Measurements from ENCODE around the gene SLC6A7.

SLC6A7 gene

DNA sequence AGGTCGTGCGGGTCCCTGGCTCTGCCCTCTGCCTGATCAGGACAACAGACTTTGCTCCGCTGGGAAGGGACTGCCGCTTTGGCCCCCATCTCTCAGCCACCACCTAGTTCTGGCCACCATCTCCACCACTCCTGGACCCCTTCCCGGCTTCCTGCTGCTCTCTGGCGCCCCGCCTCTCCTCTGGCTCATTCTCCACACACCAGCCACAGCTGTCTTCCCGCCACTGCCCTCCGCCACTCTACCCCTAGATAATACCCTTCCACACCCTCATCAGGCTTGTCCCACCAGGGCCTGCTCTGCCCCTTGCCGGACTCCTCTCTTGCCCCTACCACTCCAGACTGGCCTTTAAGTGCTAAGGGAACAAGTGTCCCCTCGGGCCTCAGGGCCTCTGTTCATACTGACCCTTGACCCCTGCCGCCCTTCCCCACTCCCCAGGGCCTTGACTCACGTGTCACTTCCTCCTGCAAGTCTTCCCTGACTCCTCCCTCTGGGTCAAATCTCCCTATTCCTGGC is 26.3 kb upstream of the SLC6A7 start (continued):
- TF ChIP-seq ZNF266 (tag by site-specific recombination; IDR thresholded peaks at IDR 0.05; ENCODE audit: low read depth) = no peak
- no peak for TF ChIP-seq ZNF341 (tag by site-specific recombination; IDR thresholded peaks at IDR 0.05; ENCODE audit: low read depth)
- no peak for TF ChIP-seq ZBTB21 (tag by site-specific recombination; IDR thresholded peaks at IDR 0.05)
- TF ChIP-seq TCF7L2 (IDR thresholded peaks at IDR 0.05; ENCODE audit: borderline replicate concordance, low read depth, low read length) = no peak
- TF ChIP-seq, protein P1, sequence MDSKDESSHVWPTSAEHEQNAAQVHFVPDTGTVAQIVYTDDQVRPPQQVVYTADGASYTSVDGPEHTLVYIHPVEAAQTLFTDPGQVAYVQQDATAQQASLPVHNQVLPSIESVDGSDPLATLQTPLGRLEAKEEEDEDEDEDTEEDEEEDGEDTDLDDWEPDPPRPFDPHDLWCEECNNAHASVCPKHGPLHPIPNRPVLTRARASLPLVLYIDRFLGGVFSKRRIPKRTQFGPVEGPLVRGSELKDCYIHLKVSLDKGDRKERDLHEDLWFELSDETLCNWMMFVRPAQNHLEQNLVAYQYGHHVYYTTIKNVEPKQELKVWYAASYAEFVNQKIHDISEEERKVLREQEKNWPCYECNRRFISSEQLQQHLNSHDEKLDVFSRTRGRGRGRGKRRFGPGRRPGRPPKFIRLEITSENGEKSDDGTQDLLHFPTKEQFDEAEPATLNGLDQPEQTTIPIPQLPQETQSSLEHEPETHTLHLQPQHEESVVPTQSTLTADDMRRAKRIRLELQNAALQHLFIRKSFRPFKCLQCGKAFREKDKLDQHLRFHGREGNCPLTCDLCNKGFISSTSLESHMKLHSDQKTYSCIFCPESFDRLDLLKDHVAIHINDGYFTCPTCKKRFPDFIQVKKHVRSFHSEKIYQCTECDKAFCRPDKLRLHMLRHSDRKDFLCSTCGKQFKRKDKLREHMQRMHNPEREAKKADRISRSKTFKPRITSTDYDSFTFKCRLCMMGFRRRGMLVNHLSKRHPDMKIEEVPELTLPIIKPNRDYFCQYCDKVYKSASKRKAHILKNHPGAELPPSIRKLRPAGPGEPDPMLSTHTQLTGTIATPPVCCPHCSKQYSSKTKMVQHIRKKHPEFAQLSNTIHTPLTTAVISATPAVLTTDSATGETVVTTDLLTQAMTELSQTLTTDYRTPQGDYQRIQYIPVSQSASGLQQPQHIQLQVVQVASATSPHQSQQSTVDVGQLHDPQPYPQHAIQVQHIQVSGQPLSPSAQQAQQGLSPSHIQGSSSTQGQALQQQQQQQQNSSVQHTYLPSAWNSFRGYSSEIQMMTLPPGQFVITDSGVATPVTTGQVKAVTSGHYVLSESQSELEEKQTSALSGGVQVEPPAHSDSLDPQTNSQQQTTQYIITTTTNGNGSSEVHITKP (tag by site-specific recombination; IDR thresholded peaks at IDR 0.05) = peak; percentile 78
- no peak for TF ChIP-seq ZNF830 (tag by site-specific recombination; IDR thresholded peaks at IDR 0.05; ENCODE audit: low read depth)
- no peak for TF ChIP-seq ZNF121 (tag by site-specific recombination; IDR thresholded peaks at IDR 0.05)
- TF ChIP-seq, protein P2, sequence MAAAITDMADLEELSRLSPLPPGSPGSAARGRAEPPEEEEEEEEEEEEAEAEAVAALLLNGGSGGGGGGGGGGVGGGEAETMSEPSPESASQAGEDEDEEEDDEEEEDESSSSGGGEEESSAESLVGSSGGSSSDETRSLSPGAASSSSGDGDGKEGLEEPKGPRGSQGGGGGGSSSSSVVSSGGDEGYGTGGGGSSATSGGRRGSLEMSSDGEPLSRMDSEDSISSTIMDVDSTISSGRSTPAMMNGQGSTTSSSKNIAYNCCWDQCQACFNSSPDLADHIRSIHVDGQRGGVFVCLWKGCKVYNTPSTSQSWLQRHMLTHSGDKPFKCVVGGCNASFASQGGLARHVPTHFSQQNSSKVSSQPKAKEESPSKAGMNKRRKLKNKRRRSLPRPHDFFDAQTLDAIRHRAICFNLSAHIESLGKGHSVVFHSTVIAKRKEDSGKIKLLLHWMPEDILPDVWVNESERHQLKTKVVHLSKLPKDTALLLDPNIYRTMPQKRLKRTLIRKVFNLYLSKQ (tag by site-specific recombination; IDR thresholded peaks at IDR 0.05; ENCODE audit: borderline replicate concordance) = no peak
- TF ChIP-seq ZNF571 (tag by site-specific recombination; IDR thresholded peaks at IDR 0.05) = no peak
- no peak for TF ChIP-seq ZNF624 (tag by site-specific recombination; IDR thresholded peaks at IDR 0.05)
- TF ChIP-seq ZNF16 (tag by site-specific recombination; IDR thresholded peaks at IDR 0.05; ENCODE audit: low read depth) = no peak
- TF ChIP-seq, protein P3, sequence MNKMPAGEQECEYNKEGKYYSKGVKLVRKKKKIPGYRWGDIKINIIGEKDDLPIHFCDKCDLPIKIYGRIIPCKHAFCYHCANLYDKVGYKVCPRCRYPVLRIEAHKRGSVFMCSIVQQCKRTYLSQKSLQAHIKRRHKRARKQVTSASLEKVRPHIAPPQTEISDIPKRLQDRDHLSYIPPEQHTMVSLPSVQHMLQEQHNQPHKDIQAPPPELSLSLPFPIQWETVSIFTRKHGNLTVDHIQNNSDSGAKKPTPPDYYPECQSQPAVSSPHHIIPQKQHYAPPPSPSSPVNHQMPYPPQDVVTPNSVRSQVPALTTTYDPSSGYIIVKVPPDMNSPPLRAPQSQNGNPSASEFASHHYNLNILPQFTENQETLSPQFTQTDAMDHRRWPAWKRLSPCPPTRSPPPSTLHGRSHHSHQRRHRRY (tag by site-specific recombination; IDR thresholded peaks at IDR 0.05) = no peak
- no peak for TF ChIP-seq ZNF529 (tag by site-specific recombination; IDR thresholded peaks at IDR 0.05; ENCODE audit: insufficient replicate concordance)
- 0 out of 2 replicates have a peak, but pooled peaks have one; percentile 13 for TF ChIP-seq ZIC2 (tag by site-specific recombination; IDR thresholded peaks at IDR 0.05)
- no peak for TF ChIP-seq ZFP41 (tag by site-specific recombination; IDR thresholded peaks at IDR 0.05; ENCODE audit: borderline replicate concordance)
- no peak for TF ChIP-seq ZNF202 (tag by site-specific recombination; IDR thresholded peaks at IDR 0.05; ENCODE audit: borderline replicate concordance)
- no peak for TF ChIP-seq ZNF214 (tag by site-specific recombination; IDR thresholded peaks at IDR 0.05; ENCODE audit: borderline replicate concordance)
- no peak for TF ChIP-seq OVOL3 (tag by site-specific recombination; IDR thresholded peaks at IDR 0.05)
- TF ChIP-seq, protein P4, sequence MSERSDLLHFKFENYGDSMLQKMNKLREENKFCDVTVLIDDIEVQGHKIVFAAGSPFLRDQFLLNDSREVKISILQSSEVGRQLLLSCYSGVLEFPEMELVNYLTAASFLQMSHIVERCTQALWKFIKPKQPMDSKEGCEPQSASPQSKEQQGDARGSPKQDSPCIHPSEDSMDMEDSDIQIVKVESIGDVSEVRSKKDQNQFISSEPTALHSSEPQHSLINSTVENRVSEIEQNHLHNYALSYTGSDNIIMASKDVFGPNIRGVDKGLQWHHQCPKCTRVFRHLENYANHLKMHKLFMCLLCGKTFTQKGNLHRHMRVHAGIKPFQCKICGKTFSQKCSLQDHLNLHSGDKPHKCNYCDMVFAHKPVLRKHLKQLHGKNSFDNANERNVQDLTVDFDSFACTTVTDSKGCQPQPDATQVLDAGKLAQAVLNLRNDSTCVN (tag by site-specific recombination; optimal IDR thresholded peaks at IDR 0.05) = no peak
- TF ChIP-seq, protein P5, sequence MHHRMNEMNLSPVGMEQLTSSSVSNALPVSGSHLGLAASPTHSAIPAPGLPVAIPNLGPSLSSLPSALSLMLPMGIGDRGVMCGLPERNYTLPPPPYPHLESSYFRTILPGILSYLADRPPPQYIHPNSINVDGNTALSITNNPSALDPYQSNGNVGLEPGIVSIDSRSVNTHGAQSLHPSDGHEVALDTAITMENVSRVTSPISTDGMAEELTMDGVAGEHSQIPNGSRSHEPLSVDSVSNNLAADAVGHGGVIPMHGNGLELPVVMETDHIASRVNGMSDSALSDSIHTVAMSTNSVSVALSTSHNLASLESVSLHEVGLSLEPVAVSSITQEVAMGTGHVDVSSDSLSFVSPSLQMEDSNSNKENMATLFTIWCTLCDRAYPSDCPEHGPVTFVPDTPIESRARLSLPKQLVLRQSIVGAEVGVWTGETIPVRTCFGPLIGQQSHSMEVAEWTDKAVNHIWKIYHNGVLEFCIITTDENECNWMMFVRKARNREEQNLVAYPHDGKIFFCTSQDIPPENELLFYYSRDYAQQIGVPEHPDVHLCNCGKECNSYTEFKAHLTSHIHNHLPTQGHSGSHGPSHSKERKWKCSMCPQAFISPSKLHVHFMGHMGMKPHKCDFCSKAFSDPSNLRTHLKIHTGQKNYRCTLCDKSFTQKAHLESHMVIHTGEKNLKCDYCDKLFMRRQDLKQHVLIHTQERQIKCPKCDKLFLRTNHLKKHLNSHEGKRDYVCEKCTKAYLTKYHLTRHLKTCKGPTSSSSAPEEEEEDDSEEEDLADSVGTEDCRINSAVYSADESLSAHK (tag by site-specific recombination; IDR thresholded peaks at IDR 0.05) = no peak
- TF ChIP-seq, protein P6, sequence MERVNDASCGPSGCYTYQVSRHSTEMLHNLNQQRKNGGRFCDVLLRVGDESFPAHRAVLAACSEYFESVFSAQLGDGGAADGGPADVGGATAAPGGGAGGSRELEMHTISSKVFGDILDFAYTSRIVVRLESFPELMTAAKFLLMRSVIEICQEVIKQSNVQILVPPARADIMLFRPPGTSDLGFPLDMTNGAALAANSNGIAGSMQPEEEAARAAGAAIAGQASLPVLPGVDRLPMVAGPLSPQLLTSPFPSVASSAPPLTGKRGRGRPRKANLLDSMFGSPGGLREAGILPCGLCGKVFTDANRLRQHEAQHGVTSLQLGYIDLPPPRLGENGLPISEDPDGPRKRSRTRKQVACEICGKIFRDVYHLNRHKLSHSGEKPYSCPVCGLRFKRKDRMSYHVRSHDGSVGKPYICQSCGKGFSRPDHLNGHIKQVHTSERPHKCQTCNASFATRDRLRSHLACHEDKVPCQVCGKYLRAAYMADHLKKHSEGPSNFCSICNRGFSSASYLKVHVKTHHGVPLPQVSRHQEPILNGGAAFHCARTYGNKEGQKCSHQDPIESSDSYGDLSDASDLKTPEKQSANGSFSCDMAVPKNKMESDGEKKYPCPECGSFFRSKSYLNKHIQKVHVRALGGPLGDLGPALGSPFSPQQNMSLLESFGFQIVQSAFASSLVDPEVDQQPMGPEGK (tag by site-specific recombination; IDR thresholded peaks at IDR 0.05) = peak; percentile 34; the same call in 1 of the 2 replicates
- TF ChIP-seq ZNF621 (tag by site-specific recombination; IDR thresholded peaks at IDR 0.05) = no peak
- TF ChIP-seq ZNF112 (tag by site-specific recombination; IDR thresholded peaks at IDR 0.05) = no peak
- no peak for TF ChIP-seq ZNF660 (tag by site-specific recombination; IDR thresholded peaks at IDR 0.05)
- no peak for TF ChIP-seq MZF1 (tag by site-specific recombination; IDR thresholded peaks at IDR 0.05; ENCODE audit: borderline replicate concordance)
- TF ChIP-seq, protein P7, sequence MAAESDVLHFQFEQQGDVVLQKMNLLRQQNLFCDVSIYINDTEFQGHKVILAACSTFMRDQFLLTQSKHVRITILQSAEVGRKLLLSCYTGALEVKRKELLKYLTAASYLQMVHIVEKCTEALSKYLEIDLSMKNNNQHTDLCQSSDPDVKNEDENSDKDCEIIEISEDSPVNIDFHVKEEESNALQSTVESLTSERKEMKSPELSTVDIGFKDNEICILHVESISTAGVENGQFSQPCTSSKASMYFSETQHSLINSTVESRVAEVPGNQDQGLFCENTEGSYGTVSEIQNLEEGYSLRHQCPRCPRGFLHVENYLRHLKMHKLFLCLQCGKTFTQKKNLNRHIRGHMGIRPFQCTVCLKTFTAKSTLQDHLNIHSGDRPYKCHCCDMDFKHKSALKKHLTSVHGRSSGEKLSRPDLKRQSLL (tag by site-specific recombination; IDR thresholded peaks at IDR 0.05) = no peak
- no peak for TF ChIP-seq RBAK (tag by site-specific recombination; IDR thresholded peaks at IDR 0.05)

Measured in HEK293 (cell line).